DND-41 (cell line): Measurements from ENCODE around the gene RHBDF1.
"Not testable (repeated sequence)": the region's sequence is repeated elsewhere in the genome, so short reads cannot be mapped to it uniquely, and the experiment has no call there.

Experiments
- CTCF ChIP-seq: IDR thresholded peaks from 2 replicates; pipeline ENCODE4 v1.5.1; 2012; ENCODE audit warnings: borderline replicate concordance, low read length, moderate library complexity, mild to moderate bottlenecking; ENCODE audit not compliant: poor library complexity, severe bottlenecking; ENCODE audit errors: extremely low read depth
- EZH2 ChIP-seq: IDR thresholded peaks from 3 replicates; pipeline ENCODE4 v1.6.1; 2012; ENCODE audit warnings: borderline replicate concordance, low read depth, mild to moderate bottlenecking, moderate library complexity, low read length, inconsistent platforms; ENCODE audit not compliant: severe bottlenecking

DNA sequence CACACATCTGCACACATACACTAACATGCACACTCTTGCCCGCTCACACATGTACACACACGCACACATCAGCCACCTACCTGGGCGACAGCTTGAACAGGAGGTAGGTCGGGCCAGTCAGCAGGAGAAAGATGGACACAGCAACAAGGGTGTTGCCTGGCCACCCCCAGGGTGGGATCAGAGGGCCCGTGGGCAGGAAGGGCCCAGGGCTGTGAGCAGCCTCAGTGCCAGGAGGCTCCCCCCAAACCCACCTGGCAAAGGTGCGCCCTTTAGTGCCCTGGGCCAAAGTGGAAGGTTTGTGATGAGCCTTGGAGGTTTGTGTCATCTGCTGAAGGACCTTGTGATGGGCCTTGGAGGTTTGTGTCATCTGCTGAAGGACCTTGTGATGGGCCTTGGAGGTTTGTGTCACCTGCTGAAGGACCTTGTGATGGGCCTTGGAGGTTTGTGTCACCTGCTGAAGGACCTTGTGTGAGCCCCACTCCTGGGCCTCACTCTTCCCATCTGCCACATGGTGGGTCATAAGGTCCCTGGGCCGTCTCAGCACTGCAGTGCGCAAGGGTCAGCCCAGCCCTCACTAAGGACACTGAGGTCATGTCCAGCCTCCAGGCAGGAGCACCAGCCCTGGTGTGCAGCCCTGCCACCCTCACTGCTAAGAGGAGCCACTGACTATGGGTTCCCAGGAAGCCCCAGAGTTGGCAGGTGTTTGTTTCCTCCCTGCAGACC is 39.1 kb downstream of the RHBDF1 start:
- TF ChIP-seq CTCF, EZH2: not testable (repeated sequence)
